Measurements from ENCODE around the gene CETP.

Gene CETP

GRCh38 chr16:56961851-56962281 lies at the start of gene CETP:
Gene CETP (plus strand): TSS chr16:56961950. CDS start chr16:56961980, 30 bp downstream.
- in situ Hi-C loops (cut with MboI; ENCODE audit: low sequenced_read_pairs), result loop anchor here (10.0 kb wide), 1 partner anchor 203 kb away; no protein-coding TSS in a partner anchor

- in situ Hi-C loops (cut with MboI; ENCODE audit: low sequenced_read_pairs), result no loop called here
Observed at GRCh38 chr16:56912746-56913708, 48.7 kb upstream of the CETP start.

- in situ Hi-C loops (cut with MboI; ENCODE audit: low sequenced_read_pairs), result no loop called here
Observed at GRCh38 chr16:56914896-56915295, 46.9 kb upstream of the CETP start.

- in situ Hi-C loops (cut with MboI; ENCODE audit: low sequenced_read_pairs), result no loop called here
Observed at GRCh38 chr16:56915336-56916119, 46.2 kb upstream of the CETP start.

GRCh38 chr16:56916571-56917403 lies 45.0 kb upstream of the CETP start:
- in situ Hi-C loops (cut with MboI; ENCODE audit: low sequenced_read_pairs), result no loop called here

- in situ Hi-C loops (cut with MboI; ENCODE audit: low sequenced_read_pairs), result no loop called here
Observed at GRCh38 chr16:56918467-56919012, 43.2 kb upstream of the CETP start.

- in situ Hi-C loops (cut with MboI; ENCODE audit: low sequenced_read_pairs), result no loop called here
Observed at GRCh38 chr16:56919099-56919800, 42.5 kb upstream of the CETP start.

- in situ Hi-C loops (cut with MboI; ENCODE audit: low sequenced_read_pairs), result no loop called here
Observed at GRCh38 chr16:56921571-56921970, 40.2 kb upstream of the CETP start.

GRCh38 chr16:56923481-56924091 lies 38.2 kb upstream of the CETP start:
- in situ Hi-C loops (cut with MboI; ENCODE audit: low sequenced_read_pairs), result no loop called here

GRCh38 chr16:56927471-56927870 lies 34.3 kb upstream of the CETP start:
- in situ Hi-C loops (cut with MboI; ENCODE audit: low sequenced_read_pairs), result no loop called here

- in situ Hi-C loops (cut with MboI; ENCODE audit: low sequenced_read_pairs), result no loop called here
Observed at GRCh38 chr16:56929639-56930038, 32.1 kb upstream of the CETP start.

GRCh38 chr16:56930486-56931270 lies 31.1 kb upstream of the CETP start:
- in situ Hi-C loops (cut with MboI; ENCODE audit: low sequenced_read_pairs), result no loop called here

- in situ Hi-C loops (cut with MboI; ENCODE audit: low sequenced_read_pairs), result no loop called here
Observed at GRCh38 chr16:56931271-56931891, 30.4 kb upstream of the CETP start.

- in situ Hi-C loops (cut with MboI; ENCODE audit: low sequenced_read_pairs), result no loop called here
Observed at GRCh38 chr16:56931892-56932720, 29.6 kb upstream of the CETP start, which contains the start of gene HERPUD1. Gene HERPUD1 (plus strand): TSS chr16:56932142. CDS start chr16:56932245, 103 bp downstream.

- in situ Hi-C loops (cut with MboI; ENCODE audit: low sequenced_read_pairs), result no loop called here
Observed at GRCh38 chr16:56932721-56933619, 28.8 kb upstream of the CETP start.

All from HL-60/S4 (cell line).